GM12865 (cell line): ENCODE measurements around the gene LDLRAD3.

ENCODE experiments used
- DNase-seq: peaks from one replicate; pipeline ENCODE4 v3.0.0; 2010; ENCODE audit warnings: low read depth
- H3K4me3 ChIP-seq: 2 replicates; pipeline ENCODE4 v1.5.1; 2011; ENCODE audit warnings: mild to moderate bottlenecking, low read depth, low read length, control low read depth
- CTCF ChIP-seq: IDR thresholded peaks from 2 replicates; pipeline ENCODE4 v1.5.1; 2011; ENCODE audit warnings: low read length, control low read depth, low read depth, inconsistent platforms; ENCODE audit not compliant: insufficient read depth; ENCODE audit errors: missing control alignments

The LDLRAD3 gene

GRCh38 chr11:36047344-36047743, 103.5 kb downstream of the LDLRAD3 start:
- no peak overlapping the region for H3K4me3 ChIP-seq
- TF ChIP-seq CTCF, result no peak
- no peak for DNase-seq

GRCh38 chr11:36048496-36049247, 104.8 kb downstream of the LDLRAD3 start:
- no peak for TF ChIP-seq CTCF
- DNase-seq, result no peak

GRCh38 chr11:36051235-36052144, 107.6 kb downstream of the LDLRAD3 start:
- H3K4me3 ChIP-seq, result no peak overlapping the region
- TF ChIP-seq CTCF, result no peak
- DNase-seq, result no peak

More at GRCh38 chr11:36048496-36049247, 104.8 kb downstream of the LDLRAD3 start:
- H3K4me3 ChIP-seq, result no peak overlapping the region

- H3K4me3 ChIP-seq, result no peak overlapping the region
- DNase-seq, result no peak
- TF ChIP-seq CTCF, result no peak
Measured at GRCh38 chr11:36053281-36053680, 109.4 kb downstream of the LDLRAD3 start.

GRCh38 chr11:36053862-36054261, 110.0 kb downstream of the LDLRAD3 start:
- no peak for TF ChIP-seq CTCF
- H3K4me3 ChIP-seq, result no peak overlapping the region
- no peak for DNase-seq

- TF ChIP-seq CTCF, result no peak
- DNase-seq, result no peak
- no peak overlapping the region for H3K4me3 ChIP-seq
Measured at GRCh38 chr11:36054628-36055027, 110.8 kb downstream of the LDLRAD3 start.
